IMR-90 (cell line): ENCODE measurements around the gene SATB2. TPM values are rescaled to one million over a fixed set of nuclear protein-coding genes. Genes with fewer than 3 reads are reported as not detected.

Source experiments
- ATAC-seq: fragments of 200-7000 bp; cut with Tn5 transposase; 2 replicates; pipeline ENCODE4 v1.9.1; 2020; ENCODE audit warnings: low read depth, mild to moderate bottlenecking, moderate library complexity
- BruUV-seq: library from RNA; stranded (reverse); fragments of 400-500 nt; replicated peaks from 2 replicates; lab custom pipeline; 2021; lab: Mats Ljungman, UMichigan
- CTCF ChIA-PET: fragments of 300-600 bp; formaldehyde crosslinking; extraction: SDS; loops from one replicate; lab custom pipeline; 2021; ENCODE audit warnings: antibody characterized with exemption; lab: Yijun Ruan, JAX
- POLR2A ChIA-PET: fragments of 300-600 bp; sonication (Branson Sonifier 250); formaldehyde crosslinking; loops from one replicate; lab custom pipeline; 2022; ENCODE audit warnings: antibody characterized with exemption; ENCODE audit not compliant: unreplicated experiment; lab: Charles Lee
- DNase-seq: peaks from one replicate; pipeline ENCODE4 v3.0.0; 2013
- H2AFZ ChIP-seq: replicated peaks from 2 replicates; pipeline ENCODE3; 2013; ENCODE audit warnings: low read length, mild to moderate bottlenecking; ENCODE audit not compliant: poor library complexity
- H2AK5ac ChIP-seq: 2 replicates; pipeline ENCODE4 v1.6.1; 2013; ENCODE audit warnings: low read depth, low read length, inconsistent platforms
- H2AK9ac ChIP-seq: replicated peaks from 2 replicates; pipeline ENCODE3; 2013; ENCODE audit warnings: mild to moderate bottlenecking, low read depth, low read length, moderate library complexity; ENCODE audit not compliant: poor library complexity
- H2BK120ac ChIP-seq: 2 replicates; pipeline ENCODE4 v1.6.1; 2013; ENCODE audit warnings: low read depth, low read length, inconsistent platforms
- H2BK15ac ChIP-seq: 3 replicates; pipeline ENCODE4 v1.6.1; 2013; ENCODE audit warnings: low read depth, low read length, inconsistent platforms
- H2BK20ac ChIP-seq: 2 replicates; pipeline ENCODE4 v1.6.1; 2013; ENCODE audit warnings: low read depth, mild to moderate bottlenecking, inconsistent platforms, low read length, moderate library complexity
- H2BK5ac ChIP-seq: 2 replicates; pipeline ENCODE4 v1.6.1; 2013; ENCODE audit warnings: mild to moderate bottlenecking, low read depth, low read length, inconsistent platforms; ENCODE audit not compliant: poor library complexity, severe bottlenecking
- H3K14ac ChIP-seq: replicated peaks from 2 replicates; pipeline ENCODE4 v1.6.1; 2013; ENCODE audit warnings: low read depth, low read length, inconsistent platforms
- H3K18ac ChIP-seq: 2 replicates; pipeline ENCODE4 v1.6.1; 2013; ENCODE audit warnings: low read depth, low read length, control low read depth
- H3K23ac ChIP-seq: 2 replicates; pipeline ENCODE4 v1.6.1; 2013; ENCODE audit warnings: low read depth, low read length, inconsistent platforms
- H3K27ac ChIP-seq: 2 replicates; pipeline ENCODE4 v1.5.1; 2013; ENCODE audit warnings: mild to moderate bottlenecking, control low read depth, low read length; ENCODE audit not compliant: insufficient read depth
- H3K27me3 ChIP-seq: 2 replicates; pipeline ENCODE4 v1.6.1; 2013; ENCODE audit warnings: low read length; ENCODE audit not compliant: control insufficient read depth, insufficient read depth
- H3K36me3 ChIP-seq: 2 replicates; pipeline ENCODE4 v1.6.1; 2013; ENCODE audit warnings: low read length, mixed read lengths; ENCODE audit not compliant: control insufficient read depth, insufficient read depth
- H3K4ac ChIP-seq: 2 replicates; pipeline ENCODE4 v1.6.1; 2013; ENCODE audit warnings: low read depth, low read length, inconsistent platforms
- H3K4me1 ChIP-seq: 2 replicates; pipeline ENCODE4 v1.6.1; 2013; ENCODE audit warnings: low read length, mixed read lengths; ENCODE audit not compliant: control insufficient read depth, insufficient read depth
- H3K4me2 ChIP-seq: 2 replicates; pipeline ENCODE4 v1.6.1; 2013; ENCODE audit warnings: low read depth, mild to moderate bottlenecking, control low read depth, low read length, moderate library complexity
- H3K4me3 ChIP-seq: 2 replicates; pipeline ENCODE4 v1.5.1; 2013; ENCODE audit warnings: low read depth, mild to moderate bottlenecking, control low read depth, low read length, moderate library complexity; ENCODE audit not compliant: insufficient read depth
- H3K56ac ChIP-seq: 2 replicates; pipeline ENCODE4 v1.6.1; 2013; ENCODE audit warnings: low read length, inconsistent platforms; ENCODE audit not compliant: insufficient read depth; ENCODE audit errors: extremely low read depth
- H3K79me1 ChIP-seq, 2 experiments: 2 replicates each; pipeline ENCODE4 v1.6.1; 2013; ENCODE audit warnings: low read length in 2 of 2, inconsistent platforms in 1 of 2, low read depth in 1 of 2
- H3K9ac ChIP-seq: 2 replicates; pipeline ENCODE4 v1.6.1; 2013; ENCODE audit warnings: low read depth, low read length, control low read depth
- H3K9me1 ChIP-seq: 2 replicates; pipeline ENCODE4 v1.6.1; 2013; ENCODE audit warnings: low read length, inconsistent platforms; ENCODE audit not compliant: insufficient read depth
- H3K9me3 ChIP-seq: 2 replicates; pipeline ENCODE4 v1.6.1; 2013; ENCODE audit warnings: low read length; ENCODE audit not compliant: control insufficient read depth, insufficient read depth
- H4K20me1 ChIP-seq: 2 replicates; pipeline ENCODE4 v1.6.1; 2013; ENCODE audit warnings: low read length, inconsistent platforms; ENCODE audit not compliant: insufficient read depth
- H4K5ac ChIP-seq: 2 replicates; pipeline ENCODE4 v1.6.1; 2013; ENCODE audit warnings: mild to moderate bottlenecking, low read depth, low read length, control low read depth
- H4K8ac ChIP-seq, 2 experiments: 2 replicates each; pipeline ENCODE4 v1.6.1; 2013; ENCODE audit warnings: low read depth in 2 of 2, low read length in 2 of 2, control low read depth in 1 of 2, inconsistent platforms in 1 of 2
- H4K91ac ChIP-seq: 2 replicates; pipeline ENCODE4 v1.6.1; 2013; ENCODE audit warnings: low read depth, low read length, inconsistent platforms; ENCODE audit not compliant: insufficient read depth
- CHD1 ChIP-seq: IDR thresholded peaks from 2 replicates; pipeline ENCODE4 v1.6.1; 2012; ENCODE audit warnings: low read depth, low read length, improper control_type of control experiment
- CTCF ChIP-seq: conservative IDR thresholded peaks from 2 replicates; pipeline ENCODE4 v1.5.1; 2012; ENCODE audit warnings: mild to moderate bottlenecking, low read depth, low read length, improper control_type of control experiment
- WGBS, 2 experiments: methylation state at CpG; one replicate each; pipeline versions ENCODE4 v1.1.5 to v1.1.7; 2013; ENCODE audit warnings: missing lambda C conversion rate in 2 of 2; ENCODE audit not compliant: insufficient read length in 1 of 2; ENCODE audit errors: extremely low coverage in 2 of 2; 5-methylcytosine and 5-hydroxymethylcytosine counted together
- dilution Hi-C: fragments of 300-500 bp; cut with HindIII; formaldehyde crosslinking; loops from one replicate; pipeline ENCODE4 v1.14.3; 2018; ENCODE audit warnings: low sequenced_read_pairs; ENCODE audit not compliant: unreplicated experiment
- in situ Hi-C: fragments of 300-500 bp; cut with MboI; formaldehyde crosslinking; loops from 3 replicates; pipeline ENCODE4 v1.14.3; 2019; ENCODE audit warnings: low sequenced_read_pairs, inconsistent platforms, mixed read lengths
- intact Hi-C: fragments of 100-400 bp; cut with micrococcal nuclease; formaldehyde crosslinking; loops from 2 replicates; pipeline ENCODE4 v1.10.0; 2022
- polyA plus RNA-seq, 3 experiments: library from polyadenylated mRNA; depleted of rRNA; stranded (reverse); fragments of >200 nt; gene quantifications; 2 replicates each; pipeline ENCODE4 v1.2.3, GENCODE V29; 2012; ENCODE audit warnings: low replicate concordance in 1 of 3
- total RNA-seq: library from RNA; depleted of rRNA; stranded (reverse); fragments of >200 nt; gene quantifications from 2 replicates; pipeline ENCODE4 v1.2.3, GENCODE V29; 2012

Gene SATB2
- total and polyA plus RNA-seq, 2 of the 4 experiments (the other 2 are of a cell fraction), result 6.2 to 8.4 TPM

DNA sequence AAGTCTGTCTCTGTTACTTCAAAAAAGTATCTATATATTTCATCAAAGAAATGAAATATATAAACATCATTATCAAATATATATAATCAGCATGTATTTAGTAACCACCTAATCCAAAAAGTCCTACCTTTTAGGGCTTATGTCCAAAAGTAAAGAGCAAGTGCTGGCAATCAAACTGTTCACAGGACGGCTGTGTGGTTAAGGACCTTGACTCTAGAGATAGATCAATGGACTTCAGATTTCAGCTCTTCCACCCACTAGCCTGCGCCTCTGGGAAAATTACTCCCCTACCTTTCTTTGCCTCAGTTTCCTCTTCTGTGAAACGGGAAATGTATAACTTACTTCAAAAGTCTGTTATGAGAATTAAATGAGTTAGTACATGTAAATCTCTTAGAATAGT lies 29.4 kb downstream of the SATB2 start:
- H2BK120ac ChIP-seq, result no peak overlapping the region
- H2AFZ ChIP-seq, result no peak overlapping the region
- no peak overlapping the region for H2AK9ac ChIP-seq
- no peak overlapping the region for H2BK5ac ChIP-seq
- H3K4me3 ChIP-seq, result no peak overlapping the region
- no peak overlapping the region for H3K23ac ChIP-seq
- no peak overlapping the region for H4K91ac ChIP-seq
- no peak overlapping the region for H4K8ac ChIP-seq
- H2BK15ac ChIP-seq, result no peak overlapping the region
- no TSS peak for BruUV-seq
- no peak overlapping the region for H3K14ac ChIP-seq
- intact Hi-C loops, result no loop called here
- H2BK20ac ChIP-seq, result no peak overlapping the region
- H2AK5ac ChIP-seq, result no peak overlapping the region
- ATAC-seq (no peak), DNase-seq (no peak)
- no peaks in the 10 kb centered on the region for H3K27me3 ChIP-seq
- peaks cover 4% of the 10 kb centered on the region for H3K36me3 ChIP-seq
- WGBS, 2 experiments, result no CpG with 5 or more reads among the region's 3 CpGs
- in situ Hi-C loops, result no loop called here
- CTCF ChIA-PET, result no interaction called here
- dilution Hi-C loops, result no loop called here
- no peak overlapping the region for H3K4me2 ChIP-seq
- no peak overlapping the region for H3K27ac ChIP-seq
- no peak overlapping the region for H4K5ac ChIP-seq
- 0 out of 2 replicates have a peak, but pooled peaks cover 1% of the 10 kb centered on the region for H3K4me1 ChIP-seq
- H4K20me1 ChIP-seq, result no peaks in the 10 kb centered on the region
- H3K79me1 ChIP-seq, result peaks cover 0 to 1% of the 10 kb centered on the region in 2 experiments; a peak in 1 of 4 replicates
- POLR2A ChIA-PET, result no interaction called here
- H3K9me3 ChIP-seq, result no peaks in the 10 kb centered on the region
- no peak overlapping the region for H3K9ac ChIP-seq
- H3K4ac ChIP-seq, result no peak overlapping the region
- H3K9me1 ChIP-seq, result no peaks in the 10 kb centered on the region
- TF ChIP-seq CTCF (no peak), CHD1 (no peak)
- no peak overlapping the region for H3K18ac ChIP-seq
- H3K56ac ChIP-seq, result no peak overlapping the region
